Fibroblast of skin of right quadriceps (primary cell): ENCODE measurements around the gene CCDC154.

Source experiments
- DNase-seq: peaks from one replicate; pipeline ENCODE4 v3.0.0-alpha.2; 2013

Gene CCDC154

GRCh38 chr16:1435921-1436697 is 8.2 kb downstream of the CCDC154 start:
- no peak for DNase-seq

GRCh38 chr16:1434644-1435592 is 9.4 kb downstream of the CCDC154 start:
- no peak for DNase-seq

GRCh38 chr16:1433756-1434155 is 10.6 kb downstream of the CCDC154 start:
- no peak for DNase-seq

GRCh38 chr16:1433263-1433560 is 11.1 kb downstream of the CCDC154 start:
- DNase-seq, result no peak

- no peak for DNase-seq
Measured at GRCh38 chr16:1432388-1433262, 11.7 kb downstream of the CCDC154 start.

- DNase-seq, result no peak
Measured at GRCh38 chr16:1431497-1432270, 12.7 kb downstream of the CCDC154 start.

- DNase-seq, result no peak
Measured at GRCh38 chr16:1430759-1431496, 13.4 kb downstream of the CCDC154 start, which contains the start of gene PERCC1. Gene PERCC1, plus strand, starts transcription at chr16:1431078. Its CDS starts 1,516 bp downstream, at chr16:1432594.

GRCh38 chr16:1430214-1430758 is 14.1 kb downstream of the CCDC154 start:
- DNase-seq, result no peak

- DNase-seq, result no peak
Measured at GRCh38 chr16:1429631-1430030, 14.7 kb downstream of the CCDC154 start.

- no peak for DNase-seq
Measured at GRCh38 chr16:1429012-1429411, 15.3 kb downstream of the CCDC154 start.

- DNase-seq, result no peak
Measured at GRCh38 chr16:1428511-1428910, 15.8 kb downstream of the CCDC154 start.

- no peak for DNase-seq
Measured at GRCh38 chr16:1427473-1428461, 16.6 kb downstream of the CCDC154 start.

- no peak for DNase-seq
Measured at GRCh38 chr16:1426734-1427471, 17.5 kb downstream of the CCDC154 start.

GRCh38 chr16:1425616-1426370 is 18.6 kb downstream of the CCDC154 start:
- no peak for DNase-seq

- DNase-seq, result no peak
Measured at GRCh38 chr16:1424028-1424427, 20.3 kb downstream of the CCDC154 start.

GRCh38 chr16:1422076-1422475 is 22.3 kb downstream of the CCDC154 start:
- no peak for DNase-seq

- no peak for DNase-seq
Measured at GRCh38 chr16:1420111-1420539, 24.2 kb downstream of the CCDC154 start.

GRCh38 chr16:1416521-1416941 is 27.8 kb downstream of the CCDC154 start:
- no peak for DNase-seq
